ENCODE results near the gene RAMP2.

RAMP2 gene

GRCh38 chr17:42774066-42774745 is 13.2 kb downstream of the RAMP2 start:
- TF ChIP-seq PRDM1 (tag by site-specific recombination; IDR thresholded peaks at IDR 0.05): peak; percentile 54; the same call in 1 of the 2 replicates
- TF ChIP-seq GLI2 (tag by site-specific recombination; IDR thresholded peaks at IDR 0.05; ENCODE audit: borderline replicate concordance, low read depth): no peak
- no peak for TF ChIP-seq PRDM10 (tag by site-specific recombination; IDR thresholded peaks at IDR 0.05)
- no peak for TF ChIP-seq SP3 (tag by site-specific recombination; IDR thresholded peaks at IDR 0.05)
- peaks cover 4% of the 10 kb centered on the region; the same call in 1 of the 2 replicates for H3K4me1 ChIP-seq (ENCODE audit: control insufficient read depth, insufficient read depth, low read length)
- peaks cover 32 to 47% of the 10 kb centered on the region in 2 experiments for H3K36me3 ChIP-seq (ENCODE audit: control insufficient read depth in 2 of 2, insufficient read depth in 1 of 2, low read length in 2 of 2)
- peak overlapping the region; percentile 64 for H3K27ac ChIP-seq (ENCODE audit: extremely low read depth, low read depth, low read length)
- H3K9me3 ChIP-seq (ENCODE audit: control insufficient read depth, insufficient read depth, low read depth, low read length): no peaks in the 10 kb centered on the region
- ChIA-PET POLR2A (interaction anchor here (0.6 to 2.5 kb wide), 17 partner anchors 9 to 1277 kb away, joined by 3 to 17 read pairs (median 5); partner anchors contain the start of genes BECN1, CNTD1, COA3 and MLX), CTCF (interaction anchor here (0.6 to 4.6 kb wide), 7 partner anchors 11 to 196 kb away, joined by 3 to 32 read pairs (median 3); partner anchors contain the start of gene PSMC3IP)
- peak overlapping the region; percentile 94 for H3K4me3 ChIP-seq (ENCODE audit: low read depth, low read length)

GRCh38 chr17:42775534-42776098 is 14.6 kb downstream of the RAMP2 start:
- TF ChIP-seq INSM2 (tag by site-specific recombination; IDR thresholded peaks at IDR 0.05): no peak
- peaks cover 10% of the 10 kb centered on the region for H3K4me1 ChIP-seq (ENCODE audit: control insufficient read depth, insufficient read depth, low read length)
- no peak overlapping the region for H3K4me3 ChIP-seq (ENCODE audit: low read depth, low read length)
- ChIA-PET POLR2A (no interaction called here), CTCF (interaction anchor here (4.6 kb wide), 1 partner anchor 12 kb away, joined by 32 read pairs; no protein-coding TSS in a partner anchor)
- H3K36me3 ChIP-seq (ENCODE audit: control insufficient read depth in 2 of 2, insufficient read depth in 1 of 2, low read length in 2 of 2): peaks cover 32 to 57% of the 10 kb centered on the region in 2 experiments
- no peak overlapping the region for H3K27ac ChIP-seq (ENCODE audit: extremely low read depth, low read depth, low read length)
- H3K9me3 ChIP-seq (ENCODE audit: control insufficient read depth, insufficient read depth, low read depth, low read length): no peaks in the 10 kb centered on the region

GRCh38 chr17:42778570-42778969 is 17.5 kb downstream of the RAMP2 start:
- no peak overlapping the region for H3K4me3 ChIP-seq (ENCODE audit: low read depth, low read length)
- ChIA-PET CTCF (interaction anchor here (0.6 to 3.6 kb wide), 5 partner anchors 15 to 409 kb away, joined by 3 to 16 read pairs (median 3); partner anchors contain the start of genes IFI35 and TUBG2), POLR2A (interaction anchor here (0.5 to 1.8 kb wide), 3 partner anchors 15 to 204 kb away, joined by 3 to 7 read pairs (median 4); no protein-coding TSS in a partner anchor)
- no peak overlapping the region for H3K27ac ChIP-seq (ENCODE audit: extremely low read depth, low read depth, low read length)
- no peaks in the 10 kb centered on the region for H3K9me3 ChIP-seq (ENCODE audit: control insufficient read depth, insufficient read depth, low read depth, low read length)
- H3K4me1 ChIP-seq (ENCODE audit: control insufficient read depth, insufficient read depth, low read length): peaks cover 10% of the 10 kb centered on the region
- TF ChIP-seq ZSCAN30 (tag by site-specific recombination; IDR thresholded peaks at IDR 0.05) (no peak), ZNF292 (tag by site-specific recombination; IDR thresholded peaks at IDR 0.05; ENCODE audit: borderline replicate concordance, low read depth) (no peak), ZNF580 (tag by site-specific recombination; IDR thresholded peaks at IDR 0.05) (no peak), ZNF707 (tag by site-specific recombination; IDR thresholded peaks at IDR 0.05) (no peak), ZBTB8A (tag by site-specific recombination; IDR thresholded peaks at IDR 0.05) (no peak), ZNF266 (tag by site-specific recombination; IDR thresholded peaks at IDR 0.05; ENCODE audit: low read depth) (no peak), ZBTB7A (tag by site-specific recombination; IDR thresholded peaks at IDR 0.05; ENCODE audit: low read depth) (no peak), ZNF777 (tag by site-specific recombination; IDR thresholded peaks at IDR 0.05; ENCODE audit: borderline replicate concordance) (no peak), YY1 (tag by site-specific recombination; IDR thresholded peaks at IDR 0.05) (no peak), ZNF561 (tag by site-specific recombination; IDR thresholded peaks at IDR 0.05; ENCODE audit: borderline replicate concordance) (no peak)
- H3K36me3 ChIP-seq (ENCODE audit: control insufficient read depth in 2 of 2, insufficient read depth in 1 of 2, low read length in 2 of 2): peaks cover 32 to 61% of the 10 kb centered on the region in 2 experiments

All from HEK293 (cell line).